Measurements from ENCODE around the gene CATSPERZ.

- TF ChIP-seq POLR2A (IDR thresholded peaks at IDR 0.05): no peak
- no peak for TF ChIP-seq CTCF (IDR thresholded peaks at IDR 0.05)
Measured at GRCh38 chr11:64297699-64298358, 2.3 kb upstream of the CATSPERZ start.
